HK-2 (cell line): ENCODE results near the gene EPHA4.

ENCODE experiments used
- DNase-seq: peaks from one replicate; pipeline ENCODE4 v3.0.0-alpha.2; 2018; ENCODE audit not compliant: unreplicated experiment

The EPHA4 gene

DNA sequence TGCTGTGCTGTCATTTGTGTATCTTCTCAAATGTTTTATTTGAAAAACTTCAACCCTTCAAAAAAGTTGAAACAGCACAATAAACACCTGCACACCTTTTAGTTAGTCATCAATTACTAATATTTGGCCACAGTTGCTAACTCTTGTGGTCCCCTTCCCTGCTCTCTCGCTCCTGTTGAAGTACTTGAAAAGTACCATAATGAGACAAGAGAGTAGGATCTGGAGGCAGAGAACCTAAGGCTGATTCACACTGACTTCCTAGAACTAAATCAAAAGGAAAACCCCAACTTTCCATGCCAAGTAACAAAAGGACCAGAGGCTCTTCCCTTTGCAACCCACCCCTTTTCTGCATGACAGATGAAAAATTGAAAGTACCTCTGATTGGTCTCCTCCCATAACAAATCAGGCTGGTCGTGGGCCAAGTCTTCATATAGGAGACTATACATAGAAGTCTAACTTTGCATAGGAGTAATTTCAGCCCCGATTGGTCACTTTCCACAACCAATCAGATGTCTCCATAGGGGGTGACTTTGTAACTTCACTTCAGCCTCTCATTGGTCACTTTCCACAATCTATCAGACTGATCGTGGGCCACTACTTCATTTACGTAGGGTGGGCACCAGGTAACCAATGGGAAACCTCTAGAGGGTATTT is 179.7 kb downstream of the EPHA4 start:
- no peak for DNase-seq

- DNase-seq: no peak
Measured at GRCh38 chr2:221390878-221391277, 181.2 kb downstream of the EPHA4 start.

GRCh38 chr2:221389904-221390303 is 182.2 kb downstream of the EPHA4 start:
- DNase-seq: no peak

DNA sequence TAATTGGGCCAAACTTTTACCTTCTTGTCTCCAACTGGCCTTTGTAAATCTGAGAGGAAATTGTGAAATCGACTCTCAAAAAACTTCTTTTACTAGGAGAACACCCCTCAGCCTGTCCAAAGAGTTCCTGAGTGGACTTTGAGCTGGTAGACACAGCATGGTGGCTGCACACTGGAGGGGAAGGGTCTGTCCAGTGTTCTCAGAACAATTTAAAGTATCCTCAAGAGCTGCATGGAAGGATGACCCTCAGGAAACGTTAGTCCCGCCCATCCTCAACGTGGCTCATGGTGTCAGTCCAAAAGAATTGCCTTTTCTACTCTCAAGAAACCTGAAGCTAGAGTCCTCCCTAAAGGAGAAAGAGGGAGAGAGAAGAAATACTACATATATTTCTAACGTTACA is 182.7 kb downstream of the EPHA4 start:
- no peak for DNase-seq

DNA sequence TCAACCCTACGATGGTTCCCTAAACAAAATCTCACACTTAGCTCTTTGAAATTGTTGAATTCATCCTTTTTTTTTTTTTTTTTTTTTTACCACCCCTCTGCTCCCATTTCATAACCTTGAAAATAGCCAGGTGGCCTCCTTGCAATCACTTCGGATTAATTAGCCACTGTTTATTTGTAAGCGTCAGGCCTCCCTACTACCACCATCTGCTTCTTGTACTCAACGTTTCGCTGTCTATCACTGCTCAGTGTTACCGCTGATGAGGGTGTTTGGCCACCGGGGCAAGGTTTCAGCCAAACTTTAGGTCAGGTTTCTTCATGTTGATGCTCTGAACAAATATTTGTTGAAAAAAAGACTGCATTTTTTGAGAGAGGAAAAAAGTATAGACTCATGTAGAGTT is 183.2 kb downstream of the EPHA4 start:
- DNase-seq: no peak

- no peak for DNase-seq
Measured at GRCh38 chr2:221385716-221386115, 186.4 kb downstream of the EPHA4 start.

DNA sequence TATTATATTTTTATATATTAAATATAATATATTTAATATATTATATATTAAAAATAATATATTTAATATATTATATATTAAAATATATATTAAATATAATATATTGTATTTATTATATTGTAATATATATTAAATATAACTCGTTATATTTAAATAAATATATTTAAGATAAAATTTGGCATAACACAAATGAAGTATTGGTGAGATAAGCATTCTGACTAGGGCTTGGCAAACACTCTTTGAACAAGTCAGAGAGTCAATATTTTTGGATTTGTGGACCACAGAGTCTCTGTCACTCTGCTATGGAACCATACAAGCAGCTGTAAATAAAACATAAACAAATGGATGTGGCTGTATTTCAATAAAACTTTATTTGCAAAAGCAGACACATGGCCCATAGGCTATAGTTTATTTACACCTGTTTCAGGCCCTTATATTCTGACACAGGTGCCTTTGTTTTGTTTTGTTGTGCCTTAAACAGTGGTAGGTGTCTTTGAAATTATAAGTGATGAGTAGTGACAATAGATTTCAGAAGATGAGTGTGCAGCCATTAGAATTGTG is 190.1 kb downstream of the EPHA4 start:
- DNase-seq: no peak

- DNase-seq: no peak
Measured at GRCh38 chr2:221380686-221381085, 191.4 kb downstream of the EPHA4 start.

- no peak for DNase-seq
Measured at GRCh38 chr2:221380062-221380461, 192.0 kb downstream of the EPHA4 start.

GRCh38 chr2:221377597-221377996 is 194.5 kb downstream of the EPHA4 start:
- DNase-seq: no peak

- no peak for DNase-seq
Measured at GRCh38 chr2:221377066-221377465, 195.0 kb downstream of the EPHA4 start.

GRCh38 chr2:221374234-221374633 is 197.9 kb downstream of the EPHA4 start:
- DNase-seq: no peak

GRCh38 chr2:221372907-221373306 is 199.2 kb downstream of the EPHA4 start:
- DNase-seq: no peak

GRCh38 chr2:221372159-221372884 is 199.8 kb downstream of the EPHA4 start:
- no peak for DNase-seq

GRCh38 chr2:221371347-221371746 is 200.8 kb downstream of the EPHA4 start:
- DNase-seq: no peak

- DNase-seq: no peak
Measured at GRCh38 chr2:221370857-221371211, 201.3 kb downstream of the EPHA4 start.

DNA sequence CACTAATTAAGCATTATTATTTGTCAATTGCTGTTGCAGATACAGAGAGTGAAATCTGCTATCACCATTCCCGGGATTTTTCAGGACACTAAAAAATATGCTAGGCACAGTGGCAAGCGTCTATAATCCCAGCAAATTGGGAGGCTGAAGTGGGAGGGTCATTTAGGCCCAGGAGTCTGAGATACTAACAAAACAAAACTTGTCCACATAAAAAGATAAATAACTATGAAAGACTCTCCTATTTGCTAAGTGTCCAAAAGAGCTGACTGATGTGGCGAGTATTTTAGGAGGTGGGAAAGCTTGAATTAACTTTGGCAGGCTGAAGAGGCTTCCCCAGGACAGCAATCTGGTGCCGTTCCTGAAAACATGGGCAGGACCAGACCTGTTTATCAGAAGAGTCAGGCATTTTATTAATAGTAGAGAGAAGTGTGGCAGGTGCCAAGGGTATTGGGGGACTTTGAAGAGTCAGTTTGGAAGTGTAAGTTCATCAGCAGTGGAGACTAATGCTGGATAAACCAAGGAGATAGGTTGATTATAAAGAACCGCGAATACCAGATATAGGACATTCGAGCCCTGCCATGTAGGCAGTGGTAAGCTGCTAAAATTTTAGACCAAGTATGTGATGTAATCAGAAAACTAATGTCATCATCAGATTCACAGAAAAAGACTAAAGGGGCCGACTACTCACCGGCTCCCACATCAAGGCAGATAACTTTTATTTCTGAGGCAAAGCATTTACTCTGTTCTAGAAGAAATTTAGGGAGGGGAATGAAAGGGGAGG is 201.8 kb downstream of the EPHA4 start:
- DNase-seq: no peak
